Measurements from ENCODE around the gene HDAC4. TPM values are rescaled to one million over a fixed set of nuclear protein-coding genes. Genes with fewer than 3 reads are reported as not detected.

Gene HDAC4
- total and polyA plus RNA-seq, 2 of the 8 experiments (the other 6 are each of a cell fraction or from before 2014, with no cell fraction given): 15.4 to 31.5 TPM

- TF ChIP-seq RBBP5 (IDR thresholded peaks at IDR 0.05; ENCODE audit: borderline replicate concordance, low read depth, low read length) (no peak), ZNF274 (IDR thresholded peaks at IDR 0.05; ENCODE audit: borderline replicate concordance, extremely low read depth, low read length) (no peak)
These were observed 207.8 kb downstream of the HDAC4 start (continued) for GRCh38 chr2:239192975-239193374.

All from H1 (cell line).